HCT116 (cell line): ENCODE measurements around the gene HEMK1.
A peak's percentile ranks its signal among the peaks of the same experiment; 100 is the strongest.

ENCODE experiments used
- CTCF ChIP-seq, 3 experiments: fragments of 200-600 bp in 1 of 3; sonication (generic) in 1 of 3; IDR thresholded peaks in 2 of 3; conservative IDR thresholded peaks in 1 of 3; 2 replicates each; pipeline ENCODE4 v1.5.1; 2012 to 2017; ENCODE audit warnings: low read depth in 2 of 3, low read length in 2 of 3, antibody characterized with exemption in 1 of 3, borderline replicate concordance in 1 of 3, control low read depth in 1 of 3, mild to moderate bottlenecking in 1 of 3, mixed read lengths in 1 of 3, mixed run types in 1 of 3, moderate library complexity in 1 of 3; ENCODE audit not compliant: insufficient read depth in 1 of 3
- EZH2phosphoT487 ChIP-seq: fragments of 200-600 bp; IDR thresholded peaks from 2 replicates; pipeline ENCODE4 v1.6.1; 2018; ENCODE audit warnings: antibody characterized with exemption, borderline replicate concordance
- JUND ChIP-seq: IDR thresholded peaks from 2 replicates; pipeline ENCODE4 v1.6.1; 2012
- POLR2A ChIP-seq: IDR thresholded peaks from 2 replicates; pipeline ENCODE4 v1.7.0; 2011; ENCODE audit warnings: borderline replicate concordance; ENCODE audit not compliant: insufficient read depth, insufficient read length; ENCODE audit errors: extremely low read depth

- TF ChIP-seq EZH2phosphoT487 (no peak), CTCF (IDR thresholded peaks at IDR 0.05 in 2 of 3, conservative IDR thresholded peaks at IDR 0.05 in 1 of 3; ENCODE audit: borderline replicate concordance in 1 of 3, insufficient read depth in 1 of 3, low read depth in 2 of 3, low read length in 2 of 3) (peak in 2 of 3 experiments; percentile 60 to 65; a peak in 4 of 6 replicates), JUND (no peak), POLR2A (no peak)
Observed at GRCh38 chr3:50627407-50628051, 58.2 kb downstream of the HEMK1 start.
